IMR-90 (cell line): ENCODE results near the gene RANBP9. TPM values are rescaled to one million over a fixed set of nuclear protein-coding genes. Genes with fewer than 3 reads are reported as not detected.

Source experiments
- ATAC-seq: fragments of 200-7000 bp; cut with Tn5 transposase; 2 replicates; pipeline ENCODE4 v1.9.1; 2020; ENCODE audit warnings: low read depth, mild to moderate bottlenecking, moderate library complexity
- BruUV-seq: library from RNA; stranded (reverse); fragments of 400-500 nt; replicated peaks from 2 replicates; lab custom pipeline; 2021; lab: Mats Ljungman, UMichigan
- CTCF ChIA-PET: fragments of 300-600 bp; formaldehyde crosslinking; extraction: SDS; loops from one replicate; lab custom pipeline; 2021; ENCODE audit warnings: antibody characterized with exemption; lab: Yijun Ruan, JAX
- POLR2A ChIA-PET: fragments of 300-600 bp; sonication (Branson Sonifier 250); formaldehyde crosslinking; loops from one replicate; lab custom pipeline; 2022; ENCODE audit warnings: antibody characterized with exemption; ENCODE audit not compliant: unreplicated experiment; lab: Charles Lee
- DNase-seq: peaks from one replicate; pipeline ENCODE4 v3.0.0; 2013
- H2AFZ ChIP-seq: replicated peaks from 2 replicates; pipeline ENCODE3; 2013; ENCODE audit warnings: low read length, mild to moderate bottlenecking; ENCODE audit not compliant: poor library complexity
- H2AK5ac ChIP-seq: 2 replicates; pipeline ENCODE4 v1.6.1; 2013; ENCODE audit warnings: low read depth, low read length, inconsistent platforms
- H2AK9ac ChIP-seq: replicated peaks from 2 replicates; pipeline ENCODE3; 2013; ENCODE audit warnings: mild to moderate bottlenecking, low read depth, low read length, moderate library complexity; ENCODE audit not compliant: poor library complexity
- H2BK120ac ChIP-seq: 2 replicates; pipeline ENCODE4 v1.6.1; 2013; ENCODE audit warnings: low read depth, low read length, inconsistent platforms
- H2BK15ac ChIP-seq: 3 replicates; pipeline ENCODE4 v1.6.1; 2013; ENCODE audit warnings: low read depth, low read length, inconsistent platforms
- H2BK20ac ChIP-seq: 2 replicates; pipeline ENCODE4 v1.6.1; 2013; ENCODE audit warnings: low read depth, mild to moderate bottlenecking, inconsistent platforms, low read length, moderate library complexity
- H2BK5ac ChIP-seq: 2 replicates; pipeline ENCODE4 v1.6.1; 2013; ENCODE audit warnings: mild to moderate bottlenecking, low read depth, low read length, inconsistent platforms; ENCODE audit not compliant: poor library complexity, severe bottlenecking
- H3K14ac ChIP-seq: replicated peaks from 2 replicates; pipeline ENCODE4 v1.6.1; 2013; ENCODE audit warnings: low read depth, low read length, inconsistent platforms
- H3K18ac ChIP-seq: 2 replicates; pipeline ENCODE4 v1.6.1; 2013; ENCODE audit warnings: low read depth, low read length, control low read depth
- H3K23ac ChIP-seq: 2 replicates; pipeline ENCODE4 v1.6.1; 2013; ENCODE audit warnings: low read depth, low read length, inconsistent platforms
- H3K27ac ChIP-seq: 2 replicates; pipeline ENCODE4 v1.5.1; 2013; ENCODE audit warnings: mild to moderate bottlenecking, control low read depth, low read length; ENCODE audit not compliant: insufficient read depth
- H3K27me3 ChIP-seq: 2 replicates; pipeline ENCODE4 v1.6.1; 2013; ENCODE audit warnings: low read length; ENCODE audit not compliant: control insufficient read depth, insufficient read depth
- H3K36me3 ChIP-seq: 2 replicates; pipeline ENCODE4 v1.6.1; 2013; ENCODE audit warnings: low read length, mixed read lengths; ENCODE audit not compliant: control insufficient read depth, insufficient read depth
- H3K4ac ChIP-seq: 2 replicates; pipeline ENCODE4 v1.6.1; 2013; ENCODE audit warnings: low read depth, low read length, inconsistent platforms
- H3K4me1 ChIP-seq: 2 replicates; pipeline ENCODE4 v1.6.1; 2013; ENCODE audit warnings: low read length, mixed read lengths; ENCODE audit not compliant: control insufficient read depth, insufficient read depth
- H3K4me2 ChIP-seq: 2 replicates; pipeline ENCODE4 v1.6.1; 2013; ENCODE audit warnings: low read depth, mild to moderate bottlenecking, control low read depth, low read length, moderate library complexity
- H3K4me3 ChIP-seq: 2 replicates; pipeline ENCODE4 v1.5.1; 2013; ENCODE audit warnings: low read depth, mild to moderate bottlenecking, control low read depth, low read length, moderate library complexity; ENCODE audit not compliant: insufficient read depth
- H3K56ac ChIP-seq: 2 replicates; pipeline ENCODE4 v1.6.1; 2013; ENCODE audit warnings: low read length, inconsistent platforms; ENCODE audit not compliant: insufficient read depth; ENCODE audit errors: extremely low read depth
- H3K79me1 ChIP-seq, 2 experiments: 2 replicates each; pipeline ENCODE4 v1.6.1; 2013; ENCODE audit warnings: low read length in 2 of 2, inconsistent platforms in 1 of 2, low read depth in 1 of 2
- H3K9ac ChIP-seq: 2 replicates; pipeline ENCODE4 v1.6.1; 2013; ENCODE audit warnings: low read depth, low read length, control low read depth
- H3K9me1 ChIP-seq: 2 replicates; pipeline ENCODE4 v1.6.1; 2013; ENCODE audit warnings: low read length, inconsistent platforms; ENCODE audit not compliant: insufficient read depth
- H3K9me3 ChIP-seq: 2 replicates; pipeline ENCODE4 v1.6.1; 2013; ENCODE audit warnings: low read length; ENCODE audit not compliant: control insufficient read depth, insufficient read depth
- H4K20me1 ChIP-seq: 2 replicates; pipeline ENCODE4 v1.6.1; 2013; ENCODE audit warnings: low read length, inconsistent platforms; ENCODE audit not compliant: insufficient read depth
- H4K5ac ChIP-seq: 2 replicates; pipeline ENCODE4 v1.6.1; 2013; ENCODE audit warnings: mild to moderate bottlenecking, low read depth, low read length, control low read depth
- H4K8ac ChIP-seq, 2 experiments: 2 replicates each; pipeline ENCODE4 v1.6.1; 2013; ENCODE audit warnings: low read depth in 2 of 2, low read length in 2 of 2, control low read depth in 1 of 2, inconsistent platforms in 1 of 2
- H4K91ac ChIP-seq: 2 replicates; pipeline ENCODE4 v1.6.1; 2013; ENCODE audit warnings: low read depth, low read length, inconsistent platforms; ENCODE audit not compliant: insufficient read depth
- CHD1 ChIP-seq: IDR thresholded peaks from 2 replicates; pipeline ENCODE4 v1.6.1; 2012; ENCODE audit warnings: low read depth, low read length, improper control_type of control experiment
- FOS ChIP-seq: fragments of 150-350 bp; IDR thresholded peaks from 2 replicates; pipeline ENCODE4 v1.6.1; 2016; ENCODE audit warnings: low read depth, low read length
- WGBS, 2 experiments: methylation state at CpG; one replicate each; pipeline versions ENCODE4 v1.1.5 to v1.1.7; 2013; ENCODE audit warnings: missing lambda C conversion rate in 2 of 2; ENCODE audit not compliant: insufficient read length in 1 of 2; ENCODE audit errors: extremely low coverage in 2 of 2; 5-methylcytosine and 5-hydroxymethylcytosine counted together
- dilution Hi-C: fragments of 300-500 bp; cut with HindIII; formaldehyde crosslinking; loops from one replicate; pipeline ENCODE4 v1.14.3; 2018; ENCODE audit warnings: low sequenced_read_pairs; ENCODE audit not compliant: unreplicated experiment
- in situ Hi-C: fragments of 300-500 bp; cut with MboI; formaldehyde crosslinking; loops from 3 replicates; pipeline ENCODE4 v1.14.3; 2019; ENCODE audit warnings: low sequenced_read_pairs, inconsistent platforms, mixed read lengths
- intact Hi-C: fragments of 100-400 bp; cut with micrococcal nuclease; formaldehyde crosslinking; loops from 2 replicates; pipeline ENCODE4 v1.10.0; 2022
- polyA plus RNA-seq, 3 experiments: library from polyadenylated mRNA; depleted of rRNA; stranded (reverse); fragments of >200 nt; gene quantifications; 2 replicates each; pipeline ENCODE4 v1.2.3, GENCODE V29; 2012; ENCODE audit warnings: low replicate concordance in 1 of 3
- total RNA-seq: library from RNA; depleted of rRNA; stranded (reverse); fragments of >200 nt; gene quantifications from 2 replicates; pipeline ENCODE4 v1.2.3, GENCODE V29; 2012

The RANBP9 gene
- total and polyA plus RNA-seq, 2 of the 4 experiments (the other 2 are of a cell fraction) = 17.7 to 27.8 TPM

DNA sequence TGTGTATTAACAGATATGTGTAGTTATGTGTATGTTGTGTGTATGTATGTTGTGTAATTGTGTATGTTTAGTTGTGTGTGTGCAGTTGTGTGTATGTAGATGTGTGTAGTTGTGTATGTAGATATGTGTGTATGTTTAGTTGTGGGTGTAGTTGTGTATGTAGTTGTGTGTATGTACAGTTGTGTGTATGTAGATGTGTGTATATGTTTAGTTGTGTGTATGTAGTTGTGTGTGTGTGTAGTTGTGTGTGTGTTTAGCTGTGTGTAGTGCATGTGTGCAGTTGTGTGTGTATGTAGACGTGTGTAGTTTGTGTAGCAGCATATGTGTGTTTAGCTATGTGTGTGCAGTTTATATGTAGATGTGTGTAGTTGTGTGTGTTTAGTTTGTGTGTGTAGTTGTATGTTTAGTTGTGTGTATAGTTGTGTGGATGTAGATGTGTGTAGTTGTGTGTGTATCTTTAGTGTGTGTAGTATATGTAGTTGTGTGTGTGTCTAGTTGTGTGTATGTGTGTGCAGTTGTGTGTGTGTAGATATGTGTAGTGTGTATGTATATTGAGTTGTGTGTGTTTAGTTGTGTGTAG, 121.0 kb downstream of the RANBP9 start:
- Histone ChIP-seq H2AFZ (no peak overlapping the region), H2AK9ac (no peak overlapping the region), H4K91ac (no peak overlapping the region), H2BK120ac (no peak overlapping the region), H3K9me3 (no peaks in the 10 kb centered on the region), H3K9ac (no peak overlapping the region), H3K4me2 (no peak overlapping the region), H3K56ac (no peak overlapping the region), H3K79me1 (peaks cover 0 to 11% of the 10 kb centered on the region in 2 experiments; a peak in 2 of 4 replicates), H3K36me3 (peaks cover 15% of the 10 kb centered on the region), H3K18ac (no peak overlapping the region), H4K5ac (no peak overlapping the region), H2AK5ac (no peak overlapping the region), H3K9me1 (peaks cover 13% of the 10 kb centered on the region), H2BK5ac (peak overlapping the region; percentile 86), H3K4me3 (no peak overlapping the region), H3K27me3 (no peaks in the 10 kb centered on the region), H3K27ac (no peak overlapping the region), H4K20me1 (no peaks in the 10 kb centered on the region; the same call in 1 of the 2 replicates), H4K8ac (no peak overlapping the region), H3K14ac (no peak overlapping the region), H2BK20ac (no peak overlapping the region), H3K4me1 (peaks cover 18% of the 10 kb centered on the region), H3K23ac (no peak overlapping the region), H3K4ac (no peak overlapping the region), H2BK15ac (no peak overlapping the region)
- intact Hi-C loops = no loop called here
- DNase-seq = no peak
- 71% methylated on average over 1 of the region's 1 CpG; no CpG with 5 or more reads in 1 of the 2 experiments for WGBS, 2 experiments
- ChIA-PET POLR2A (no interaction called here), CTCF (no interaction called here)
- in situ Hi-C loops = no loop called here
- no TSS peak for BruUV-seq
- TF ChIP-seq FOS (no peak), CHD1 (no peak)
- dilution Hi-C loops = no loop called here
- ATAC-seq = no peak
